Measurements from ENCODE around the gene C14orf132.

The C14orf132 gene

DNA sequence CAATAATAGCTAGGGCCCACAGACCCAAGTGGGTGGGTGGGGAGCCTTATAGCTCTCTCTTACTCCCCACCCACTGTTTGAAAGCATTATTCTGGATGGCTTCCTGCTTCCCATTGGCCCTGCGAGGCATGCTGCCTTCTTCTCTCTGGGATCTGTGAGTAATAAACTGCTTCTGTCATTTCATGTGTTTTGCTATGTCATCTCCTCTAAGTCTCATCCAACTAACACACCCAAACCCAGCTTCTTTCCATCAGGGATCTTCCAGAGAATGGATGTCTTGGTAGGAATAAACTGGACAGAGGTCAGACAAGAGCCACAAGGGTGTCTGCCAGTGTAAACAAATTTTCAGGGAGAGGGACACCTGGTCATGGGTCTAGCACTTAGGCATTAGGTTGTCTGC is 99.1 kb downstream of the C14orf132 start:
- Histone ChIP-seq H2AFZ (ENCODE audit: low read length) (no peak overlapping the region), H3K9ac (ENCODE audit: low read length) (no peak overlapping the region), H3K79me2 (ENCODE audit: insufficient read depth, low read length) (no peaks in the 10 kb centered on the region), H3K27ac (ENCODE audit: low read depth, low read length, poor library complexity, severe bottlenecking) (no peak overlapping the region), H3K36me3 (ENCODE audit: insufficient read depth, low read length) (no peaks in the 10 kb centered on the region), H3K9me2 (ENCODE audit: low read depth, low read length) (no peaks in the 10 kb centered on the region), H3K27me3 (ENCODE audit: insufficient read depth, low read length) (no peaks in the 10 kb centered on the region), H4K20me1 (ENCODE audit: insufficient read depth, low read length) (no peaks in the 10 kb centered on the region), H3K4me3 (ENCODE audit: low read depth, low read length, poor library complexity, severe bottlenecking) (no peak overlapping the region), H3K4me2 (ENCODE audit: low read length) (no peak overlapping the region), H3F3A (ENCODE audit: insufficient read depth, low read length) (no peaks in the 10 kb centered on the region), H3K4me1 (ENCODE audit: insufficient read depth, low read length, severe bottlenecking) (no peaks in the 10 kb centered on the region), H3K9me3 (ENCODE audit: low read length) (0 out of 2 replicates have a peak, but pooled peaks cover 4% of the 10 kb centered on the region)
- TF ChIP-seq, protein P1, sequence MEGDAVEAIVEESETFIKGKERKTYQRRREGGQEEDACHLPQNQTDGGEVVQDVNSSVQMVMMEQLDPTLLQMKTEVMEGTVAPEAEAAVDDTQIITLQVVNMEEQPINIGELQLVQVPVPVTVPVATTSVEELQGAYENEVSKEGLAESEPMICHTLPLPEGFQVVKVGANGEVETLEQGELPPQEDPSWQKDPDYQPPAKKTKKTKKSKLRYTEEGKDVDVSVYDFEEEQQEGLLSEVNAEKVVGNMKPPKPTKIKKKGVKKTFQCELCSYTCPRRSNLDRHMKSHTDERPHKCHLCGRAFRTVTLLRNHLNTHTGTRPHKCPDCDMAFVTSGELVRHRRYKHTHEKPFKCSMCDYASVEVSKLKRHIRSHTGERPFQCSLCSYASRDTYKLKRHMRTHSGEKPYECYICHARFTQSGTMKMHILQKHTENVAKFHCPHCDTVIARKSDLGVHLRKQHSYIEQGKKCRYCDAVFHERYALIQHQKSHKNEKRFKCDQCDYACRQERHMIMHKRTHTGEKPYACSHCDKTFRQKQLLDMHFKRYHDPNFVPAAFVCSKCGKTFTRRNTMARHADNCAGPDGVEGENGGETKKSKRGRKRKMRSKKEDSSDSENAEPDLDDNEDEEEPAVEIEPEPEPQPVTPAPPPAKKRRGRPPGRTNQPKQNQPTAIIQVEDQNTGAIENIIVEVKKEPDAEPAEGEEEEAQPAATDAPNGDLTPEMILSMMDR (IDR thresholded peaks at IDR 0.05; ENCODE audit: low read length), result no peak
- no peak for TF ChIP-seq EZH2 (IDR thresholded peaks at IDR 0.05; ENCODE audit: borderline replicate concordance, low read length)

- Histone ChIP-seq H3K79me2 (ENCODE audit: insufficient read depth, low read length) (no peaks in the 10 kb centered on the region), H2AFZ (ENCODE audit: low read length) (no peak overlapping the region), H3K9ac (ENCODE audit: low read length) (no peak overlapping the region), H3K9me2 (ENCODE audit: low read depth, low read length) (no peaks in the 10 kb centered on the region), H3K36me3 (ENCODE audit: insufficient read depth, low read length) (no peaks in the 10 kb centered on the region), H3K27me3 (ENCODE audit: insufficient read depth, low read length) (no peaks in the 10 kb centered on the region), H4K20me1 (ENCODE audit: insufficient read depth, low read length) (no peaks in the 10 kb centered on the region), H3K4me2 (ENCODE audit: low read length) (no peak overlapping the region), H3K9me3 (ENCODE audit: low read length) (0 out of 2 replicates have a peak, but pooled peaks cover 4% of the 10 kb centered on the region), H3K27ac (ENCODE audit: low read depth, low read length, poor library complexity, severe bottlenecking) (no peak overlapping the region), H3F3A (ENCODE audit: insufficient read depth, low read length) (no peaks in the 10 kb centered on the region), H3K4me1 (ENCODE audit: insufficient read depth, low read length, severe bottlenecking) (no peaks in the 10 kb centered on the region), H3K4me3 (ENCODE audit: low read depth, low read length, poor library complexity, severe bottlenecking) (no peak overlapping the region)
- no peak for TF ChIP-seq EZH2 (IDR thresholded peaks at IDR 0.05; ENCODE audit: borderline replicate concordance, low read length)
- TF ChIP-seq, protein P1 (IDR thresholded peaks at IDR 0.05; ENCODE audit: low read length), result no peak
Measured at GRCh38 chr14:96139169-96139568, 100.0 kb downstream of the C14orf132 start.

DNA sequence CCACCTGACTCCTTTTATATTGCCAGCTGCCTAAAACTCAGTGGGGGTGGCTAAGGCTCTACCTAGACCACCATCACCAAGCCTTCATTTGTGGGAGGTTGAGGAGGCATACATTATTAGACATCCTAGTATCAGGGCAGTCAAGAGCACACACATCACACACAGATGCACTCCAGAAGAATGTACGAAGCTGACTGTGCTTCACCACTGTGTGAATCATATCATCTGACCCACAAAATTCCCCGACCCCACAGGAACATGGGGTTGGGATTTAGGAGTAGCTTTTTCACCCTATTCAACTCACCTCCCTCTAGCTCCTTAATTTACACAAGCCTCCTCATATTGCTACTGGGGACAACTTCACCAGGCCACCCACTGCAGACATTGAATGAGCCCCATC is 100.7 kb downstream of the C14orf132 start:
- no peak for TF ChIP-seq EZH2 (IDR thresholded peaks at IDR 0.05; ENCODE audit: borderline replicate concordance, low read length)
- TF ChIP-seq, protein P1 (IDR thresholded peaks at IDR 0.05; ENCODE audit: low read length), result no peak
- Histone ChIP-seq H2AFZ (ENCODE audit: low read length) (no peak overlapping the region), H3K4me1 (ENCODE audit: insufficient read depth, low read length, severe bottlenecking) (no peaks in the 10 kb centered on the region), H3K36me3 (ENCODE audit: insufficient read depth, low read length) (no peaks in the 10 kb centered on the region), H3K4me3 (ENCODE audit: low read depth, low read length, poor library complexity, severe bottlenecking) (no peak overlapping the region), H3K27ac (ENCODE audit: low read depth, low read length, poor library complexity, severe bottlenecking) (no peak overlapping the region), H3K9ac (ENCODE audit: low read length) (no peak overlapping the region), H3K9me3 (ENCODE audit: low read length) (0 out of 2 replicates have a peak, but pooled peaks cover 4% of the 10 kb centered on the region), H3K27me3 (ENCODE audit: insufficient read depth, low read length) (no peaks in the 10 kb centered on the region), H3K79me2 (ENCODE audit: insufficient read depth, low read length) (no peaks in the 10 kb centered on the region), H4K20me1 (ENCODE audit: insufficient read depth, low read length) (no peaks in the 10 kb centered on the region), H3F3A (ENCODE audit: insufficient read depth, low read length) (no peaks in the 10 kb centered on the region), H3K9me2 (ENCODE audit: low read depth, low read length) (no peaks in the 10 kb centered on the region), H3K4me2 (ENCODE audit: low read length) (no peak overlapping the region)
